GM19035 (cell line): ENCODE results near the gene ABCA1.

Experiments
- ATAC-seq: cut with Tn5 transposase; IDR thresholded peaks from one replicate; pipeline ENCODE4 v1.9.1; 2021; ENCODE audit not compliant: unreplicated experiment

The ABCA1 gene

DNA sequence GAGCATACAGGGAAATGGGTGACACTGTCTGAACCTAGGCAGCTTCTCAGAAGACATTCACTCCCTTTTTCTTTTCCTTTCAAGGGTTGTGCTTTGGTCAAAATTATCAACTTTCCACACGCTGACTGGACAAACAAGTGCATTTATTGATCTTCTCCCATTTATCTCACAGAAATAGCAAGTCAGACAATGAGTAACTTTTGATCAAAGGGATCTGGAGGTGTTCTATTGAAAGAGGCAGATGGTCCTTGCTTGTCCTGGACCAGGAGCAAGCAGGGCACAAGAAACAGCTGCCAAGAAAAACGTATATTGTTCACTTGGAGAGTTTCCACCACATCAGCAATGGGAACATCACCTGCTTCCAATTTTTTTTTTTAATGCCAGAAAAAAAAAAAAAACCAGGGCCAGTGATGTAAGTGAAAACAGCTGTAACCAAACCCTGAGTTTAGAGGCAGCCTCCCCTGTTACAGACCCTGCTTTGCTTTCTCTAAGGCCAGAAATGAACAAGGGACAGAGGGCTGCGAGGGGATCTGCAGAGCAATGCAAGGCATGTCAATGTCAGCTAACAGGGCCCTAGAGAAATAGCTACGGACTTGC is 84.2 kb downstream of the ABCA1 start:
- no peak for ATAC-seq

DNA sequence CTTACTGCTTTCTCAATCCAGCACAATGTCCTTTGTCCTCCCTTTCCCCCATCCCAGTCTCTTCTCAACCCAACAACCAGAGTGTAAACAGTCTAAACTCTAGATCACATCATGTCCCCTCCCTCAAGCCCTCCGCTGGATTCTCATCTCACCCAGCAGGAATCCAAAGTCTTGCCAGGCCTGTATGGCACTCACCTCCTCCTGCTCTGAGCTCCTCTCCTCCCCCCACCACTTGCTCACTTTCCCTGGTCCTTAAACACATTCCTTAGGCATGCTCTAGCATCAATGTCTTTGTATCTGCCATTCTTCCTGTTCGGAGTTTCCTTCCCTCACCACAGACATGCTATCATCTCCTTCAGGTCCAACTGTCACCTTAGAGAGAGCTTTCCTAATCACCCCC is 85.3 kb downstream of the ABCA1 start:
- no peak for ATAC-seq

DNA sequence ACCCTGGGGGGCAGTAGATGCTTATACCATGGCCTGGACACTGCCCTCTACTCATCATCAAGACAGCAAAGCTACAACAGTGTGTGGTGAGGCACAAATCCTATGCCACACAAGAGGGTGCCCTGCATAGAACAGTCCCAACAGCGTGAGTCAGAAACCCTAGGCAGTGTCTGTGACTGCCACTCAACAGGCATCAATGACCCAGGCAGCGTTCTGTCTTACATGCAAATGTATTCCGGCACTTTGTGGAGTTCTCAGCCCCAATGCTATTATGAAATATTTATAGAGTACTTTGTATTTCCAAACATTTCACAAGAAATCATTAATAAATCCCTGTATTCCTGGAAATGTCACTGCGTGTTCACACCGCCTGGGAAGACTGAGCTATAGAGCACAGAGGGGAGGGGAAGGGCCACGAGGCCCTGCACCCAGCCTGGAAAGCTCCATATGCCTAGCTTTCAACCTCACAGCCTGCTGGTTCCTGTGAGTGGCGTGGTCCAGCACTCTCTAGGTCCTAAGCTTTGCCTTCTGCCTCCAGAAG is 86.3 kb downstream of the ABCA1 start:
- no peak for ATAC-seq

DNA sequence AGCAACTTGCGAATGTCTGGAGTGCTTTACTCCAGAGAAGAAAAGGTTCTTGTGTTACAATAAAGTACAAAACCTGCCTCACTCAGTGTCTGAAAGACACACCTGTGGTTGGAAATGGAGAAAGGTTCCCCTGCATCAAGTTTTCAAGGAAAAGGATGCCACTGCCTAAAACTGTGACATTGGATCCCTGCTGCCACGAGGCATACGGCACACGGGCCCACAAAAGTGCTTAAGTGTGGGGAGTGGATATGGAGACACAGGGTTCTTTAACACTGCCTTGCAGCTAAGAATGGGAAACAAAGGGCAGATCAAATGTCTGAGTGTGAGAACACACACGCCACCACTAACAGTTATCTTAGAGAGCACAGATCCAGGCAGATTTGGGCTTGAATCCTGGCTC is 89.0 kb downstream of the ABCA1 start:
- no peak for ATAC-seq

- ATAC-seq = no peak
Measured at GRCh38 chr9:104836767-104837166, 91.2 kb downstream of the ABCA1 start.

- no peak for ATAC-seq
Measured at GRCh38 chr9:104836235-104836634, 91.7 kb downstream of the ABCA1 start.

- no peak for ATAC-seq
Measured at GRCh38 chr9:104835161-104835560, 92.8 kb downstream of the ABCA1 start.

GRCh38 chr9:104833696-104834095 is 94.3 kb downstream of the ABCA1 start:
- ATAC-seq = no peak

- no peak for ATAC-seq
Measured at GRCh38 chr9:104831681-104832080, 96.3 kb downstream of the ABCA1 start.

DNA sequence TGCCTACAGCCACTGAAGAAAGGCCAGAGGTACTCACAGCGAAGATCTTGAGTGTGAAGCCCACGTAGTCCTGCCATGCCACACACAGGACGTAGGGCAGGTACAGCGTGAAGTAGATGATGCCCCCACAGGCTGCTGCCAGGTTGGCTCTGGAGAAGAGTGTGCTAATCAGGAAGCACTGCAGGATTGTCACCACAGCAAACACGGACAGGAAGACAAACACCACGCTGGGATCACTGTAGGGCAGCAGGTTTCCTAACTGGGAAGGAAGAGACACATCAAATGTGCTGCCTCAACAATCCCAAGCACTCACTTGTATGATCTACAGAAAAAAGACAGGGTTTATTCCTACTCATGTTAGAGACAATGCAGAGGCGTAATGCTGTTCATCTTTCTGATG is 101.0 kb downstream of the ABCA1 start:
- ATAC-seq = no peak

GRCh38 chr9:104826079-104826775 is 101.7 kb downstream of the ABCA1 start:
- no peak for ATAC-seq

DNA sequence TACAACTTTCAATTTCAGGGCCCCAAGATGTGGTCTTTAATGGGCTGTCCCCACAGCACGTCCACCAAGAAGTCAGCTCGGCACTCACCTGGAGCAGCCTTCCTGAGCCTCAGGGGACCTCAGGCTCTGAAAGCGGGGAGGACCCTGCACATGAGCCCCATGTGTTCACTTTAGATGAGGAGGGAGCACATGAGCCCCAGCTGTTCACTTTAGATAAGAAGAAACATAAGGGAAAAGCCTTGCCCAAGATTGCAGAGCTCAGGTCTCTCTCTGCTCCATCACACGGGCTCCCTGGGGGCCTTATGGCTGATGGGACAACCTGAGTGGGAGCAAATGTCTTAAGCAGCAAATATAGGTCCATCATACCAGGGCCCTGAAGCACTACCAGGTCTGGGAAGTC is 107.6 kb downstream of the ABCA1 start:
- ATAC-seq = no peak

DNA sequence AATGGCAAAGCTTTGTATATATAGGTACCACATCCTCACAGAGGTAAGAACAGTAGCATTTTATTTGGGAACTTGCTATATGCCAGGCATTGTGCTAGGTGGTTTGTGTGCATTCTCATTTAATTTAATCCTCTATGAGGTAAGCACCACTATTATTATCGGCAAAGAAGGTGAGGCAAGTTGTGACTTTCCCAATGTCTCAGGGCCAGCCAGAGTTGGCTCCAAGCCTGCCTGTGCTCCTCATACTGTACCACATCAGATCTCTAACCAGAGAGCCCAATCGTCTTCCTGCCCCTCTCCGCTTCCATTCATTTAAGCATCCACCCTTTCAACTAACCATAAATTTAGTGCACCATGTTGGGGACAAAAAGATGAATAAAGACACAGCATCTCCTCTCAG is 108.9 kb downstream of the ABCA1 start:
- no peak for ATAC-seq

- ATAC-seq = no peak
Measured at GRCh38 chr9:104817437-104817836, 110.5 kb downstream of the ABCA1 start.

DNA sequence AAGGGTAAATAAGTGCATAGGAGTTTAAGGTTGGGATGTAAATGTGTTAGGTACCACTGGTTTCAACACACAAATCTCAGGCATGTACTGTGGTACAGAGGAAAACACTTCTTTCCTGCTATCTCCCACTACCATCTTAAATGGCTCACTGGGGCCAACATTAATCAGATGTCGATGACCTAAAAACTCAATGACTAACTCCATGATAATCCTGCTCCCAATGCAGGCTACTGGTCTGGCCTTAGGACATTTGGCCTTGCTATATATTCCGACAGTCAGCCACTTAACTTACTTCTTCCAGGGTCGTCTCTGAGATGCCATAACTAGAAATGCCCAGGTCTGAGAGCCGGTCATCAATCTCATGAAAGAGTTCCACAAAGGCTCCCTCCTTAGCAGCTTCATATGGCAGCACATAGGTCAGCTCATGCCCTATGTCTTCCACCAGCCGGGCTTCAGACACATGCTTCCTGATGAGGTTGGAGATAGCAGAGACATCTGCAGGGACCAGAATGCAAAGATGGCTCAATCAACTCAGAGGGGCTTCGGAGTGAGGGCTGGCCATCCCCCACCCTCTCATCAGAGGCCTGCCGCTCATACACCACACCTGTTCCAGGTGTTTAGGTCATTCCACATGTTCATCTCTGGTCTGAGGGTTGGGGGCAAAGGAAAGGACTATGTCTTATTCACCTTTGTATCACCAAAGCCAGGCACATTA is 111.9 kb downstream of the ABCA1 start:
- no peak for ATAC-seq

- ATAC-seq = no peak
Measured at GRCh38 chr9:104810421-104811339, 117.3 kb downstream of the ABCA1 start.

GRCh38 chr9:104808035-104808614 is 119.8 kb downstream of the ABCA1 start:
- no peak for ATAC-seq

GRCh38 chr9:104805441-104805840 is 122.5 kb downstream of the ABCA1 start:
- ATAC-seq = no peak

- ATAC-seq = no peak
Measured at GRCh38 chr9:104802906-104803305, 125.0 kb downstream of the ABCA1 start.

DNA sequence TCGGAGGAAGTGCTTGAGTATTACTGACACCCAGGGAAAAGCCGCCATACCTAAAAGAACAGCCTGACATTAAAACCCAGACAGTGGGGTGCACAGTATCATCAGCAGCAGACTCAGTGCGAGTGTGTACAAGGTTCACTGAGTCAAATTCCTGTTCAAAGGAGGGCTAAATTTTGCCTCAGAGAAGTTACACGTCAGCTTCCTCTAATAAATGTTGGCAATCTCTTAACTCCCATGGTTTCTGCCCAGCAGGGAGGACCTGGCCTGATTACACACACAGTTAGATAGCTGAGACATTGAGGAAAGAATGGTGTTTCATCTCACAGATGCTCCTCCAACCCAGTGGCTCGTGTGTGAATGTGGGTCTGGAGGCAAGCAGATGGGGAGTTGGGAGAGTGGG is 125.8 kb downstream of the ABCA1 start:
- no peak for ATAC-seq
